OCI-M1 (cell line): Measurements from ENCODE around the gene SCAMP5.

Source experiments
- DNase-seq: peaks from one replicate; lab custom pipeline; 2025; lab: John Stamatoyannopoulos, UW

The SCAMP5 gene

GRCh38 chr15:75070674-75071073 lies 75.3 kb downstream of the SCAMP5 start:
- no peak for DNase-seq
